ENCODE measurements around the gene EPB41L3. TPM values are rescaled to one million over a fixed set of nuclear protein-coding genes. Genes with fewer than 3 reads are reported as not detected.
"Not testable (repeated sequence)": the region's sequence is repeated elsewhere in the genome, so short reads cannot be mapped to it uniquely, and the experiment has no call there.

The EPB41L3 gene
- total RNA-seq, 1 donor from 2014 or later, result 6.3 TPM

- H3K9me3 ChIP-seq (replicated peaks), result no peaks in the 10 kb centered on the region
- intact Hi-C loops (cut with micrococcal nuclease), result no loop called here
- no peaks in the 10 kb centered on the region for H3K4me1 ChIP-seq
- no peak for DNase-seq
- H3K36me3 ChIP-seq, result no peaks in the 10 kb centered on the region
- no peak overlapping the region for H3K27ac ChIP-seq (replicated peaks)
- no peaks in the 10 kb centered on the region for H3K27me3 ChIP-seq (ENCODE audit: low read depth)
- no peak overlapping the region for H3K4me3 ChIP-seq
- no peak for TF ChIP-seq CTCF (IDR thresholded peaks at IDR 0.05; ENCODE audit: borderline replicate concordance)
Measured at GRCh38 chr18:5582076-5582475, 38.3 kb upstream of the EPB41L3 start.

GRCh38 chr18:5574843-5575242 lies 31.0 kb upstream of the EPB41L3 start:
- H3K4me1 ChIP-seq, result no peaks in the 10 kb centered on the region
- no peaks in the 10 kb centered on the region for H3K9me3 ChIP-seq (replicated peaks)
- H3K36me3 ChIP-seq, result no peaks in the 10 kb centered on the region
- peaks cover 3% of the 10 kb centered on the region for H3K27me3 ChIP-seq (ENCODE audit: low read depth)
- intact Hi-C loops (cut with micrococcal nuclease), result no loop called here
- H3K27ac ChIP-seq (replicated peaks), result no peak overlapping the region
- H3K4me3 ChIP-seq, result no peak overlapping the region
- TF ChIP-seq CTCF (IDR thresholded peaks at IDR 0.05; ENCODE audit: borderline replicate concordance), result no peak
- no peak for DNase-seq

- no peak overlapping the region for H3K4me3 ChIP-seq
- no peak for TF ChIP-seq CTCF (IDR thresholded peaks at IDR 0.05; ENCODE audit: borderline replicate concordance)
- H3K9me3 ChIP-seq (replicated peaks), result no peaks in the 10 kb centered on the region
- H3K27me3 ChIP-seq (ENCODE audit: low read depth), result peaks cover 3% of the 10 kb centered on the region
- H3K4me1 ChIP-seq, result no peaks in the 10 kb centered on the region
- no peak overlapping the region for H3K27ac ChIP-seq (replicated peaks)
- H3K36me3 ChIP-seq, result no peaks in the 10 kb centered on the region
- DNase-seq, result no peak
- intact Hi-C loops (cut with micrococcal nuclease), result no loop called here
Measured at GRCh38 chr18:5571666-5572065, 27.9 kb upstream of the EPB41L3 start.

GRCh38 chr18:5570613-5571012 lies 26.8 kb upstream of the EPB41L3 start:
- H3K9me3 ChIP-seq (replicated peaks); H3K4me3 ChIP-seq; H3K27ac ChIP-seq (replicated peaks); intact Hi-C loops (cut with micrococcal nuclease); DNase-seq; H3K36me3 ChIP-seq; H3K4me1 ChIP-seq; H3K27me3 ChIP-seq (ENCODE audit: low read depth): not testable (repeated sequence)

GRCh38 chr18:5568416-5568815 lies 24.6 kb upstream of the EPB41L3 start:
- no peak for TF ChIP-seq CTCF (IDR thresholded peaks at IDR 0.05; ENCODE audit: borderline replicate concordance)
- no peaks in the 10 kb centered on the region for H3K9me3 ChIP-seq (replicated peaks)
- H3K4me1 ChIP-seq, result no peaks in the 10 kb centered on the region
- intact Hi-C loops (cut with micrococcal nuclease), result no loop called here
- no peak for DNase-seq
- H3K4me3 ChIP-seq, result no peak overlapping the region
- H3K36me3 ChIP-seq, result no peaks in the 10 kb centered on the region
- H3K27ac ChIP-seq (replicated peaks), result no peak overlapping the region
- no peaks in the 10 kb centered on the region for H3K27me3 ChIP-seq (ENCODE audit: low read depth)

GRCh38 chr18:5558851-5559250 lies 15.1 kb upstream of the EPB41L3 start:
- peaks cover 4% of the 10 kb centered on the region for H3K4me1 ChIP-seq
- H3K27ac ChIP-seq (replicated peaks), result no peak overlapping the region
- no peak for DNase-seq
- intact Hi-C loops (cut with micrococcal nuclease), result no loop called here
- H3K27me3 ChIP-seq (ENCODE audit: low read depth), result peaks cover 5% of the 10 kb centered on the region
- no peaks in the 10 kb centered on the region for H3K9me3 ChIP-seq (replicated peaks)
- no peaks in the 10 kb centered on the region for H3K36me3 ChIP-seq
- no peak overlapping the region for H3K4me3 ChIP-seq
- no peak for TF ChIP-seq CTCF (IDR thresholded peaks at IDR 0.05; ENCODE audit: borderline replicate concordance)

Data from left ventricle myocardium inferior (tissue), 1 donor.